Measurements from ENCODE around the gene PELO. TPM values are rescaled to one million over a fixed set of nuclear protein-coding genes. Genes with fewer than 3 reads are reported as not detected.

PELO gene
- total RNA-seq, 1 experiment from 2014 or later, result 18.7 TPM

DNA sequence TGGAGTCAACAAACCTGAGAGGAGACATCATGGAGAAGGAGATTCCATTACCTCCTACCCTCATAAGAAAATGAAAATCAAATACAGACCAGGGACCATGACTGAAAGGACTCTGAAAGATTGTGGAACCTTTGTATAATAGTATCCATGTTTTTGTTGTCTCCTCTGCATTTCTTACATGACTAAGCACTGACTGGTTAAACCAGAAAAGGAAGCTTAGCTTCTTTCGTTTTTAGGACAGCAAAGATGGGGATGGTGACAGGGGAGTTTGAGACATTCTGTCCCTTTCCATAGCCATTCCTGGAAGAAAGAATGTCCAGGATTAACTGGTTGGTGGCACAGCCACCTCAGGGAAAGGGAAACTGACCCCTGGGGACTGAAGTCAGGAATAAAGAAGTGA is 22.2 kb downstream of the PELO start:
- ChIA-PET CTCF (no interaction called here), POLR2A (no interaction called here)
- no peak for DNase-seq (ENCODE audit: low spot score)
- Mint-ChIP-seq H3K4me3 (no peak overlapping the region), H3K4me1 (peaks cover 7% of the 10 kb centered on the region), H3K27ac (no peak overlapping the region), H3K27me3 (ENCODE audit: low read depth) (no peaks in the 10 kb centered on the region), H3K36me3 (no peaks in the 10 kb centered on the region), H3K9me3 (no peaks in the 10 kb centered on the region)
- no peak for TF ChIP-seq ESRRA (CRISPR knock-in tag; IDR thresholded peaks at IDR 0.05; ENCODE audit: borderline replicate concordance)
- TF ChIP-seq ZNF671 (CRISPR knock-in tag; IDR thresholded peaks at IDR 0.05), result no peak
- no peak for TF ChIP-seq CREM (CRISPR knock-in tag; IDR thresholded peaks at IDR 0.05)
- no peak for TF ChIP-seq NFATC4 (CRISPR knock-in tag; IDR thresholded peaks at IDR 0.05)
- TF ChIP-seq NR3C1 (CRISPR knock-in tag; conservative IDR thresholded peaks at IDR 0.05; ENCODE audit: low read depth), result no peak
- no peak for TF ChIP-seq ZNF423 (CRISPR knock-in tag; IDR thresholded peaks at IDR 0.05)
- no peak for TF ChIP-seq NR2C2 (CRISPR knock-in tag; IDR thresholded peaks at IDR 0.05)
- no peak for TF ChIP-seq FOXP1 (CRISPR knock-in tag; IDR thresholded peaks at IDR 0.05; ENCODE audit: borderline replicate concordance)
- no peak for TF ChIP-seq PRRX2 (CRISPR knock-in tag; IDR thresholded peaks at IDR 0.05)
- no peak for TF ChIP-seq ZNF121 (CRISPR knock-in tag; IDR thresholded peaks at IDR 0.05)
- TF ChIP-seq CBFB (CRISPR knock-in tag; IDR thresholded peaks at IDR 0.05; ENCODE audit: low read depth), result no peak
- TF ChIP-seq, protein P1, sequence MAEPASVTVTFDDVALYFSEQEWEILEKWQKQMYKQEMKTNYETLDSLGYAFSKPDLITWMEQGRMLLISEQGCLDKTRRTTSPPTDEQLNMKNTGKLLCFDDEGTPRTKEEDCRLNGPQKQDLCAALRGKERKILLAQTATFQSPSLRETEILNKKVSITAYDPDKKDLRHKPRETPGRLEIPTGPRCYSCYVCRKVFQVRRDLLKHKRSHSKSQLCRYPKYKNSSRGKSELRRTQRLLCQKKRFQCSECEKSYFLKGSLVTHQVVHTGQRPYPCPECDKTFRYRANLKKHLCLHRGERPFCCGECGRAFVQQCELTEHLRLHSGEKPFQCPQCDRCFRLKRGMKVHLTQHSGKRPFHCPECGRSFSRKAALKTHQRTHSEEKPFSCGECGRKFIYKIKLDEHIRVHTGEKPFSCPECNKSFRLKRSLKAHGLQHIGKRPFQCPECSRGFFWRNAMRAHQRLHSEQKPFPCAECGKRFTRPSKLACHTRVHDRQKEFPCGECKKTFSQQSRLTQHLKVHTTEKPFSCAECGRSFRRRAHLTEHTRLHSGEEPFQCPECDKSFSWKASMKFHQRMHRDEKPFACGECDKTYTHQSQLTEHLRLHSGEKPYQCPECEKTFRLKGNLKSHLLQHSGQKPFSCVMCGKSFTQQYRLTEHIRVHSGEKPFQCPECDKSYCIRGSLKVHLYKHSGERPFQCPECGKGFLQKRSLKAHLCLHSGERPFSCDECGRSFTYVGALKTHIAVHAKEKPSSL (CRISPR knock-in tag; conservative IDR thresholded peaks at IDR 0.05), result no peak
- no peak for TF ChIP-seq SMAD3 (CRISPR knock-in tag; IDR thresholded peaks at IDR 0.05; ENCODE audit: borderline replicate concordance)
- no peak for TF ChIP-seq ELF4 (CRISPR knock-in tag; IDR thresholded peaks at IDR 0.05; ENCODE audit: low read depth)
- no peak for TF ChIP-seq EMX1 (CRISPR knock-in tag; IDR thresholded peaks at IDR 0.05)
- no peak for TF ChIP-seq GRHL2 (CRISPR knock-in tag; IDR thresholded peaks at IDR 0.05; ENCODE audit: insufficient replicate concordance, severe bottlenecking)
- TF ChIP-seq ATF1 (CRISPR knock-in tag; IDR thresholded peaks at IDR 0.05), result no peak
- TF ChIP-seq, protein P2, sequence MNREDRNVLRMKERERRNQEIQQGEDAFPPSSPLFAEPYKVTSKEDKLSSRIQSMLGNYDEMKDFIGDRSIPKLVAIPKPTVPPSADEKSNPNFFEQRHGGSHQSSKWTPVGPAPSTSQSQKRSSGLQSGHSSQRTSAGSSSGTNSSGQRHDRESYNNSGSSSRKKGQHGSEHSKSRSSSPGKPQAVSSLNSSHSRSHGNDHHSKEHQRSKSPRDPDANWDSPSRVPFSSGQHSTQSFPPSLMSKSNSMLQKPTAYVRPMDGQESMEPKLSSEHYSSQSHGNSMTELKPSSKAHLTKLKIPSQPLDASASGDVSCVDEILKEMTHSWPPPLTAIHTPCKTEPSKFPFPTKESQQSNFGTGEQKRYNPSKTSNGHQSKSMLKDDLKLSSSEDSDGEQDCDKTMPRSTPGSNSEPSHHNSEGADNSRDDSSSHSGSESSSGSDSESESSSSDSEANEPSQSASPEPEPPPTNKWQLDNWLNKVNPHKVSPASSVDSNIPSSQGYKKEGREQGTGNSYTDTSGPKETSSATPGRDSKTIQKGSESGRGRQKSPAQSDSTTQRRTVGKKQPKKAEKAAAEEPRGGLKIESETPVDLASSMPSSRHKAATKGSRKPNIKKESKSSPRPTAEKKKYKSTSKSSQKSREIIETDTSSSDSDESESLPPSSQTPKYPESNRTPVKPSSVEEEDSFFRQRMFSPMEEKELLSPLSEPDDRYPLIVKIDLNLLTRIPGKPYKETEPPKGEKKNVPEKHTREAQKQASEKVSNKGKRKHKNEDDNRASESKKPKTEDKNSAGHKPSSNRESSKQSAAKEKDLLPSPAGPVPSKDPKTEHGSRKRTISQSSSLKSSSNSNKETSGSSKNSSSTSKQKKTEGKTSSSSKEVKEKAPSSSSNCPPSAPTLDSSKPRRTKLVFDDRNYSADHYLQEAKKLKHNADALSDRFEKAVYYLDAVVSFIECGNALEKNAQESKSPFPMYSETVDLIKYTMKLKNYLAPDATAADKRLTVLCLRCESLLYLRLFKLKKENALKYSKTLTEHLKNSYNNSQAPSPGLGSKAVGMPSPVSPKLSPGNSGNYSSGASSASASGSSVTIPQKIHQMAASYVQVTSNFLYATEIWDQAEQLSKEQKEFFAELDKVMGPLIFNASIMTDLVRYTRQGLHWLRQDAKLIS (CRISPR knock-in tag; IDR thresholded peaks at IDR 0.05; ENCODE audit: borderline replicate concordance), result no peak
- TF ChIP-seq, protein P3, sequence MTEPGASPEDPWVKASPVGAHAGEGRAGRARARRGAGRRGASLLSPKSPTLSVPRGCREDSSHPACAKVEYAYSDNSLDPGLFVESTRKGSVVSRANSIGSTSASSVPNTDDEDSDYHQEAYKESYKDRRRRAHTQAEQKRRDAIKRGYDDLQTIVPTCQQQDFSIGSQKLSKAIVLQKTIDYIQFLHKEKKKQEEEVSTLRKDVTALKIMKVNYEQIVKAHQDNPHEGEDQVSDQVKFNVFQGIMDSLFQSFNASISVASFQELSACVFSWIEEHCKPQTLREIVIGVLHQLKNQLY (CRISPR knock-in tag; IDR thresholded peaks at IDR 0.05), result no peak
- ATAC-seq, result no peak

DNA sequence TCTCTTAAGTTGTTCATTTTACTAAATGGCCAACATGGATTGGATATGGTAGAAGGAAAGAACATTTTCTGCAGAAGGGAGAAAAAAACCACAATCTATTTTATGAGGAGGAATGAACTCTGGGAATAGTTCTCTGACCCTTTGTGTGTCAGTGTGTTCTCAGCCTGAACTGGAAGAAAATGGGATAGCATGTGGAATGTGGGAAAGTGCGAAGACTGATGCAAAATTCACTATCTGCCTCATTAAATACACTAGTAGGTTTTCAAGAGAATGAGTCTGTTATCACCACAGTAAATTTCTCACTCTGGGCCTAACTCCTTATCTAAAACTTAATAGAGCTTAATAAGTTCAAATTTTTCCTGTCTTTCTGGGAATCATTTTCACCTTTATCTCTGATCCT is 22.7 kb downstream of the PELO start:
- DNase-seq (ENCODE audit: low spot score) (no peak), ATAC-seq (no peak)
- Mint-ChIP-seq H3K27ac (no peak overlapping the region), H3K4me3 (no peak overlapping the region), H3K9me3 (no peaks in the 10 kb centered on the region), H3K4me1 (peaks cover 2% of the 10 kb centered on the region; the same call in 1 of the 2 replicates), H3K36me3 (no peaks in the 10 kb centered on the region), H3K27me3 (ENCODE audit: low read depth) (no peaks in the 10 kb centered on the region)
- ChIA-PET POLR2A (no interaction called here), CTCF (no interaction called here)
- TF ChIP-seq, protein P4, sequence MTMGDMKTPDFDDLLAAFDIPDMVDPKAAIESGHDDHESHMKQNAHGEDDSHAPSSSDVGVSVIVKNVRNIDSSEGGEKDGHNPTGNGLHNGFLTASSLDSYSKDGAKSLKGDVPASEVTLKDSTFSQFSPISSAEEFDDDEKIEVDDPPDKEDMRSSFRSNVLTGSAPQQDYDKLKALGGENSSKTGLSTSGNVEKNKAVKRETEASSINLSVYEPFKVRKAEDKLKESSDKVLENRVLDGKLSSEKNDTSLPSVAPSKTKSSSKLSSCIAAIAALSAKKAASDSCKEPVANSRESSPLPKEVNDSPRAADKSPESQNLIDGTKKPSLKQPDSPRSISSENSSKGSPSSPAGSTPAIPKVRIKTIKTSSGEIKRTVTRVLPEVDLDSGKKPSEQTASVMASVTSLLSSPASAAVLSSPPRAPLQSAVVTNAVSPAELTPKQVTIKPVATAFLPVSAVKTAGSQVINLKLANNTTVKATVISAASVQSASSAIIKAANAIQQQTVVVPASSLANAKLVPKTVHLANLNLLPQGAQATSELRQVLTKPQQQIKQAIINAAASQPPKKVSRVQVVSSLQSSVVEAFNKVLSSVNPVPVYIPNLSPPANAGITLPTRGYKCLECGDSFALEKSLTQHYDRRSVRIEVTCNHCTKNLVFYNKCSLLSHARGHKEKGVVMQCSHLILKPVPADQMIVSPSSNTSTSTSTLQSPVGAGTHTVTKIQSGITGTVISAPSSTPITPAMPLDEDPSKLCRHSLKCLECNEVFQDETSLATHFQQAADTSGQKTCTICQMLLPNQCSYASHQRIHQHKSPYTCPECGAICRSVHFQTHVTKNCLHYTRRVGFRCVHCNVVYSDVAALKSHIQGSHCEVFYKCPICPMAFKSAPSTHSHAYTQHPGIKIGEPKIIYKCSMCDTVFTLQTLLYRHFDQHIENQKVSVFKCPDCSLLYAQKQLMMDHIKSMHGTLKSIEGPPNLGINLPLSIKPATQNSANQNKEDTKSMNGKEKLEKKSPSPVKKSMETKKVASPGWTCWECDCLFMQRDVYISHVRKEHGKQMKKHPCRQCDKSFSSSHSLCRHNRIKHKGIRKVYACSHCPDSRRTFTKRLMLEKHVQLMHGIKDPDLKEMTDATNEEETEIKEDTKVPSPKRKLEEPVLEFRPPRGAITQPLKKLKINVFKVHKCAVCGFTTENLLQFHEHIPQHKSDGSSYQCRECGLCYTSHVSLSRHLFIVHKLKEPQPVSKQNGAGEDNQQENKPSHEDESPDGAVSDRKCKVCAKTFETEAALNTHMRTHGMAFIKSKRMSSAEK (CRISPR knock-in tag; IDR thresholded peaks at IDR 0.05; ENCODE audit: borderline replicate concordance), result no peak
- TF ChIP-seq, protein P5, sequence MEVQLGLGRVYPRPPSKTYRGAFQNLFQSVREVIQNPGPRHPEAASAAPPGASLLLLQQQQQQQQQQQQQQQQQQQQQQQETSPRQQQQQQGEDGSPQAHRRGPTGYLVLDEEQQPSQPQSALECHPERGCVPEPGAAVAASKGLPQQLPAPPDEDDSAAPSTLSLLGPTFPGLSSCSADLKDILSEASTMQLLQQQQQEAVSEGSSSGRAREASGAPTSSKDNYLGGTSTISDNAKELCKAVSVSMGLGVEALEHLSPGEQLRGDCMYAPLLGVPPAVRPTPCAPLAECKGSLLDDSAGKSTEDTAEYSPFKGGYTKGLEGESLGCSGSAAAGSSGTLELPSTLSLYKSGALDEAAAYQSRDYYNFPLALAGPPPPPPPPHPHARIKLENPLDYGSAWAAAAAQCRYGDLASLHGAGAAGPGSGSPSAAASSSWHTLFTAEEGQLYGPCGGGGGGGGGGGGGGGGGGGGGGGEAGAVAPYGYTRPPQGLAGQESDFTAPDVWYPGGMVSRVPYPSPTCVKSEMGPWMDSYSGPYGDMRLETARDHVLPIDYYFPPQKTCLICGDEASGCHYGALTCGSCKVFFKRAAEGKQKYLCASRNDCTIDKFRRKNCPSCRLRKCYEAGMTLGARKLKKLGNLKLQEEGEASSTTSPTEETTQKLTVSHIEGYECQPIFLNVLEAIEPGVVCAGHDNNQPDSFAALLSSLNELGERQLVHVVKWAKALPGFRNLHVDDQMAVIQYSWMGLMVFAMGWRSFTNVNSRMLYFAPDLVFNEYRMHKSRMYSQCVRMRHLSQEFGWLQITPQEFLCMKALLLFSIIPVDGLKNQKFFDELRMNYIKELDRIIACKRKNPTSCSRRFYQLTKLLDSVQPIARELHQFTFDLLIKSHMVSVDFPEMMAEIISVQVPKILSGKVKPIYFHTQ (CRISPR knock-in tag; IDR thresholded peaks at IDR 0.05), result no peak
